ENCODE data around the gene CES1.
"Not testable (repeated sequence)": the region's sequence is repeated elsewhere in the genome, so short reads cannot be mapped to it uniquely, and the experiment has no call there.

CES1 gene

DNA sequence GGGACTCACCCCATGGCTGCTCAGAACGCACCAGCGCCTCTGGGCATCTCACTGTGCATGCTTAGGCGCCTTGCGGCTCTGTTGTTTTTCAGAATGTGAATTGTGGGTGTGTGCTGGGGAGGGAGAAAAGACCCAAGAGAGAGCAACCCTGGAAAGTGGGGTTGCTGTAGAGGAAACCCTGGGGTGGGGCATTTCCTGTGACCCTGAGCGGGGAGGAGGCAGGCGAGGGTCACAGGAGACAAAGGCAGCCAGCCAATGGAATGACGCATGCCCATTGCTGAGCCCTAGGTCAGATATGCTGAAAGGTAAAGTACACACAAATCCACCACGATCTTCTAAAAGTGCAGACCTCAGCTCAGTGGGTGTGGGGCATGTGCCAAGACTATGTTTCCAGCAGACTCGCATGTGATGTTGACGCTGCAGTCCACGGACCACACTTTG, 39.9 kb downstream of the CES1 start:
- not testable (repeated sequence) for DNase-seq (ENCODE audit: extremely low read depth in 1 of 2, low read depth in 1 of 2)

DNA sequence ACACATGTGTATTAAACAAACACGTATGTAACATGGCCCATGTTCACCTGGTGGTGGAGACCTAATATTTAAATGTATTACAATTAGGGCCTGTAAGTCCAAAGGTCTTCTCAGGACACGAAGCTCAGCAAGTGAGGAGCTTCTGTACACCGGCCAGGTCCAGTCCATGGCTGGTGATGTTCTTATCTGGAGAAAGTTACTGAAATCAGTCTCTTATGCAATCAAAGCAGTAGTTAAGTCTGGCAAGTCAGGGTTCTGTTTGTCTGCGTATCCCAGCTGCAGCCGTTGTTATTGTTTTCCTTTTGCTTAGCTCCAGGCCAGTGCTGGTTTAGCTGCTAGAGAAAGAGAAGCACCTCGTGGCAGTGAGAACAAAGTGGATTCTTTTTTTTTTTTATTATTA, 41.4 kb downstream of the CES1 start:
- not testable (repeated sequence) for DNase-seq (ENCODE audit: extremely low read depth in 1 of 2, low read depth in 1 of 2)

DNA sequence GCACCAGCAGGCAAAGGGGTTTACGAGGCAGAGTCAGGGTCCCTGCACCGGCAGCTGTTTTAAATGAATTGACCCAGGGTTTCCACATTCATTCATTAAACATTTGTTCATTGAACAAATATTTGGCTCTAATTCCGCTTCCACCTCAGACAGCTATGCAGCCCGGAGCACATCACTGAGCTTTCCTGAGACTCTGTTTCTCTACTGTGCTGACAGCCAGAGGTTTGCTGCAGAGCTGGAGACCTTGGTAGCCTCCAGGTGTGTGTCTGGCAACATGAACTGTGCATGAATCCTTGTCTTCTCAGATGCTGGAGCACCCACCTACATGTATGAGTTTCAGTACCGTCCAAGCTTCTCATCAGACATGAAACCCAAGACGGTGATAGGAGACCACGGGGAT, 42.7 kb downstream of the CES1 start:
- DNase-seq (ENCODE audit: extremely low read depth in 1 of 2, low read depth in 1 of 2), result not testable (repeated sequence)

DNA sequence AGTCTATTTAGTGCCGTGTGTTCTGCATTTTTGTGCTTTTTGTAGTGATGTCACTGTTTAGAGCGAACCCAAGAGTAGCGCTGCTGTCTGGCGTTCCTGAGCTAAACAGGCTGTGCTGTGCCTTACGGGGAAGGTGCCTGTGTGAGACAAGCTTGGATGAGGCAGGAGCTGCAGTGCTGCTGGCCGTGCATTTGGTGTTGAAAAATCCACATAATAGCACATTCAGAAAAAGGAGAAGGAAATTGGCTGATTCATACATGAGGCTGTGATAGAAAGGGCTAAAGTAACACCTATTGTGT, 50.2 kb downstream of the CES1 start:
- DNase-seq (ENCODE audit: extremely low read depth in 1 of 2, low read depth in 1 of 2), result not testable (repeated sequence)

DNA sequence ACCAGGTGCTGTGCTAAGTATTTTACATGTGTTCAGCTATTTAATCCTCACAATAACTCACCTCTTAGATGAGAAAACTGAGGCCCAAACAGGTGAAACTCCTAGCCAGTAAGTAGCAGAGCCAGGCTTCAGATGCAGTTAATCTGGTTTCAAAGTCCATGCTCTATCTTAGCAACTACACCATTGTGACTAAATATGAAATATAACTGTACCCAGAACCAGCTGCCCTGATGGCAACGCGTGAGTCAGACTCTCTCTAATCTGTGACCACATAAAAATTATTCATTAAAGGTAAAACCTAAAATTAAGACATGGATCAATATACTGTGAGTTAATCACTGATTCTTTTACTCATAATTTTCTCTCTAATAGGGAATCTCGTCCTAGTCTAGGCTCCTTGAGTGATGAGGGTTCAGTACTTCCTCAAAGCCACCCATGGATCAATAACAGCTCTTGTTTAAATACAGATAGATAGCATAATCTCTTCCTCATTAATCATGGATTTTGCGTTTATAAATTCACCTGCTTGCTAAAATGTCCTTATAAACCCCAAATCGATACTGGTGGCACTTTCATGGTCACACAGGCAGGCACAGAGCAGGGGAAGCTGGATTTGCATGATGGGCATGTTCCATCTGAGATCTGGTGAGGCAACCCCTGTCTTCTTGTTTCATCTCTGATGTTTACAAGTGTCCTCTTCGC, 50.7 kb downstream of the CES1 start:
- DNase-seq (ENCODE audit: extremely low read depth in 1 of 2, low read depth in 1 of 2), result not testable (repeated sequence)

DNA sequence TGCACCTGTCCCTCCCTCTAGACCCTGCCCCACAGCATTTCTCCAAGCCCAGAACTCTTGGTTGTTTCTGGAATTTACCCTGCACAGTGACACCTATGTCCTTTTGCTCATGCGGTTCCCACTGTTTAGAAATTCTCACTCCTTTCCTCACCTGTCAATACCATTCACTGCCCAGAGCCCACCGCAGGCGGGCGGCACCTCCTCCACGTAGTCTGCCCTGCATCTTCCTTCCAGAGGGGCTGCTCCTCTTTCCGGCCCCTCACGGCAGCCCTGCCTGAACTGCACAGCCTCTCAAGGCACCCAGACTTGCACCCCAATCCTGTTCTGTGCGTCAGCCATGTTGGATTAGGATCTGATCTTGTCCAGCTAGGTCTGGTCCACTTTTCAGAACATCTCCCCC, 51.4 kb downstream of the CES1 start:
- not testable (repeated sequence) for DNase-seq (ENCODE audit: extremely low read depth in 1 of 2, low read depth in 1 of 2)

DNA sequence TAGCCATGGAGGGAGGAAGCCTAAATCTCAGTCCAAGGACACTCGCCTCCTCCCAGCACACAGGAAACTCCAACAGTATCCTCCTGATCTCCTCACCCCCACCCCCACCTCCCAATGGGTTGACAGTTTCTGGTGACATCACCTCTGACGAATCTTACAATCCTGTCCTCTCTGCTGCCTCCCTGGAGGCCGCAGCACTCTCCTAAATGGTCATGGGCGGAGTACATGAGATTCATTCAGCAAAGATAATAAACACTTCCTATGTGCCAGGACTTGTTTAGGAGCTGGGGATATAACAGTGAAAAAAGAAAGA, 52.8 kb downstream of the CES1 start:
- DNase-seq (ENCODE audit: extremely low read depth in 1 of 2, low read depth in 1 of 2), result not testable (repeated sequence)

DNA sequence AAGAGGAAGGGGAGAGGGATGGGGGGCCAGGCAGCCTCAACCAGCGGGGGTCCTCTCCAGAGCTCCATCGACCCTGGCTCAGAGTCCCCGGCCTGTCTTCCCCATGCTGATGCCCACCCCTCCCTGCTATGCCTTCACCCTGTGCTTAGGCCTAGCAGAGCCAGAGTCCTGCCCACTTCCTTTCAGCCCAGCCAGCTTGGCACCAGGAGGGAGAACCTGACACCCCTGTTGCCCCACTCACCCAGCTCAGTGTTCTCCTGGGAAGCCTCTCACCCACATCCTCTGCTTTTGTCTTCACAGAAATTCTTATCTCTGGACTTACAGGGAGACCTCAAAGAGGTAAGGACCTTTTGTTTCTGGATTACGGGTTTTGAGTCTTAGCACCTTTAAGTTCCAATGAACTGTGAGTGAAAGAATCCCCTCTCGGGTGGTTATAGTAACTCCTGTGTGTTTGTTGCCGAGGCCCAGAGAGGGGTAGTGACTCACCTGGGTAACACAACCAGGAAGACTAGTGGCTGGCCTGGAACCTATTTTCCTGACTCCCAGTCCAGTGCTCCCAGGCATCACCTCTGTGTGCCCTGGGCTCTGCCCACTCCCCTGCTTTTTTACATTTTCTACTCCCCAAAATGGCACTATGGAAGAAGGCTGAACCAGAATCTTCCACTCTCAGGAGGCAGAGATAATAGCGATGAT, 53.3 kb downstream of the CES1 start:
- DNase-seq (ENCODE audit: extremely low read depth in 1 of 2, low read depth in 1 of 2), result no peak

DNA sequence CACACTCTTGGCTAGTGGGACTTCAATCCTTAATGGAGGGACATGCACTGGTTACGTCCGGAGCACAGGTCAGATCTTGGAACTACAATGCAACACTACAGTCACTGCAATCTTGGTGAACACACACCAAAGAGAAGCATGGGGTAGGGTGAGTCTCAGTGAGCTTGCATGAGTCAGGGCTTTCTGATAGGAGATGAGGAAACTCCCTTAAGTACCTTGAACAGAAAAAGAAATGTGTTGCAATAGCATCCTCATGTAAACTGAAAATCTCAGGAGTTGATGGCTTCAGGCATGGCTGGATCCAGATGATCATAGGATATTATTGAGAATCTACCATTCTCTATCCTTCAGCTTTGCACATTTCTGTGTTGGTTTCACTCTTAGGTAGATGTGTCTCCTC, 54.1 kb downstream of the CES1 start:
- no peak for DNase-seq (ENCODE audit: extremely low read depth in 1 of 2, low read depth in 1 of 2)

DNA sequence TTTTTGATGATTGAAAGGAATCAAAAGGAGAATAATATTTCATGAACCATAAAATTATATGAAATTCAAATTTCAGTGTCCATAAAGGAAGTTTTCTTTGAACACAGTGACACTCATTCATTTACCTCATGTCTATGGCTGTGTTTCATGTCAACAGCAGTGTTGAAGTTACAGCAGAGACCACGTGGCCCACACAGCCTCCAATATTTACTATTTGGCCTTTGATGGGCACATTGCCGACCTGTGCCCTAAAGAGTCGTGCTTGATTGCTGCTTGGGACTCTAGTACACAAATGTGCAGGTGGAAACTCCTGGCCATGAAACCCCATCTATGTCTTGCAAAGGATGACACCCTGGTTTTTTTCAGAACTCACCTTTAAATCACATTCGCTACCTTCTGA, 57.0 kb downstream of the CES1 start:
- DNase-seq (ENCODE audit: extremely low read depth in 1 of 2, low read depth in 1 of 2), result no peak

DNA sequence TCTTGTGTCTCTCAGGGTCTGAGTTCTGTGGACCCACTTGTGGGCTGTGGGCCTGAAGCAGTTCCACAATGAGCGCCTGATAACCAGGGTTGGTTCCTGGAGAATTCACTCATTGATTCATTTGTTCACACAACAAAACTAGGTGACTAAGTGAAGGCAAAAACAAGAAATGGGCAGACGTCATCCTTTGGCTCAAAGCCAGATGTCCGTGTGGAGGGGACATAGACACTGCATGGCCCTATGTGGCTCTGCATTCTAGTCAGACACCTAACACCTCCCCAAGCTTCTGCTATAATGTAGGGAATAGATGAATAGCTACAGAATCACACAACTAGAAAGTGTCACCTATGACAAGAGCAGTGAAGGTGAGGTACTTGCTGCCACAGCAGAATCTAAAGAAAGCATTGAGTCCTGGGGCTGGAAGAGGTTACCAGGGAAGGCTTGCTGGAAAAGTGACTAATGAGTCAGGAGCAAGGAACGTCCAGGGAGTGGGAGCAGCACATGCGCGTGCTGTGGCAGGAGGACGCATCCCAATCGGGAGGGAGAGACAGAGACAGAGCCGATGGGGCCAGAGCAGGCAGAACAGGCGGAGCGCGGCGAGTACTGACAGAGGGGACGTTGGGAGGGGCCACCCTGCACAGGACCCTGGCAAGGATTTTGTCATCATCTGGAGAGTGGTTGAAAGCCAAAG, 58.9 kb downstream of the CES1 start:
- DNase-seq (ENCODE audit: extremely low read depth in 1 of 2, low read depth in 1 of 2), result no peak

DNA sequence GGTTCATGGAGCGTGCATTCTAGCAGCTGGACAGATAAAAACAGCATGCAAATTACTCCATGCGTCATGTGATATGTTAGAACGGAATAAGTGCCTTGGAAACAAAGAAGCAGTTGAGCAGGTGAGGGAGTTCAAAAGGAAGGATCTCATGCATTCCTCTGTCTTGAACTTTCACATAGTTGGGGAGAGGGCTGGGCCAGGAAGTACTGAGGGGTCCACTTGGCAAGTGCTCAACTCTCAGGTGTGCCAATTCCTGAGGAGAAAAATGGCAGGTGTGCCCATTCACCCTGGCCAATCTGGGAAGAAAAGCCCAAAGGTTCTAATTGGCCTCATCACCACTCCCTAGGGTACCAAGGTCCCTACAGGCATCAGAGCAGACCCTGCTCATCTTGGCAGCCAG, 67.7 kb downstream of the CES1 start:
- no peak for DNase-seq (ENCODE audit: extremely low read depth in 1 of 2, low read depth in 1 of 2)

DNA sequence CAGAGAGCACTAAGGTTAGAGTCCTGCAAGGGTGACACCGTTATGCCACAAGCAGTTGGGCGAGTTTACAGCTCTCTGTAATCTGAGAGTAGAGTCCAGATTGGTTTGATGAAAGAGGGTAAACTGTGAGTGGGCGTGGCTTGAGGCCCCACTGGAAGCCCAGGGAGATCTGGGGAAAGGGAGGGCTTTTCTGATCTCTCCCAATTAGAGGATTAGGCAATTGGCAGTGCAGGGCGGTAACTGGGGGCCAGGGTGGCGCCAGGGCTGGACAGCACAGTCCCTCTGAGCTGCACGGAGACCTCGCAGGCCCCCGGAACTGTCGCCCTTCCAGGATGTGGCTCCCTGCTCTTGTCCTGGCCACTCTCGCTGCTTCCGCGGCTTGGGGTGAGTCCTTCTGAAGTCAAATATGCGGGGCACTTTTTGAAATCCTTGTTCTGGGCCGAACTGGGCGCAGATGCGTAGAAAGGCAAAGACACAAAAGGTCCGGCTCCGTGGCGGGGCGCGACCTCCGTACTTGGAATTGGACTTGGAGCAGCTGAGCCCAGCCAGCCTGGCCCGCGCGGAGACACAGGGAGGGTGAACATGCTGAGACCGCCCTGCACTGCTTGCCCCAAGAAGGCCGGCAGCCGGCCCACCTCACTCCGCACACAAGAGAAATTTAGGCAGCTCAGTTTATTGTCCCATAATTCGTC, 72.4 kb downstream of the CES1 start:
- no peak for DNase-seq (ENCODE audit: extremely low read depth in 1 of 2, low read depth in 1 of 2)

DNA sequence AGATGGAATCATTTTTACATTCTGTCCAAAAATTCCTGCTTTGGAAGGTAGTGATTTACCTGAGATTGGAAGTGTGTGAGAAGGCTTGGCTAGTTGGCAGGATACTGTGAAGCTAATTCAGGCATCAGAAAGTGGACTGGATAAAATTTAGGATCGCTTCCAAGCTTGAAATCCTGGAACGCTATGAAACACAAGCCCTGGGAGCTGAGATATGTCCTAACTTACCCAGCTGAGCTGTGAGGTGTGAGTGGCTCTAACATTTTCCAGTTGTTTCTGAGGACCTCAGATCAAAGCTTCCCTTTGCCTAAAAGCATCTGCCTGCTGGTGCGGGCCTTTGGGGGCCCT, 73.0 kb downstream of the CES1 start:
- not testable (repeated sequence) for DNase-seq (ENCODE audit: extremely low read depth in 1 of 2, low read depth in 1 of 2)

DNA sequence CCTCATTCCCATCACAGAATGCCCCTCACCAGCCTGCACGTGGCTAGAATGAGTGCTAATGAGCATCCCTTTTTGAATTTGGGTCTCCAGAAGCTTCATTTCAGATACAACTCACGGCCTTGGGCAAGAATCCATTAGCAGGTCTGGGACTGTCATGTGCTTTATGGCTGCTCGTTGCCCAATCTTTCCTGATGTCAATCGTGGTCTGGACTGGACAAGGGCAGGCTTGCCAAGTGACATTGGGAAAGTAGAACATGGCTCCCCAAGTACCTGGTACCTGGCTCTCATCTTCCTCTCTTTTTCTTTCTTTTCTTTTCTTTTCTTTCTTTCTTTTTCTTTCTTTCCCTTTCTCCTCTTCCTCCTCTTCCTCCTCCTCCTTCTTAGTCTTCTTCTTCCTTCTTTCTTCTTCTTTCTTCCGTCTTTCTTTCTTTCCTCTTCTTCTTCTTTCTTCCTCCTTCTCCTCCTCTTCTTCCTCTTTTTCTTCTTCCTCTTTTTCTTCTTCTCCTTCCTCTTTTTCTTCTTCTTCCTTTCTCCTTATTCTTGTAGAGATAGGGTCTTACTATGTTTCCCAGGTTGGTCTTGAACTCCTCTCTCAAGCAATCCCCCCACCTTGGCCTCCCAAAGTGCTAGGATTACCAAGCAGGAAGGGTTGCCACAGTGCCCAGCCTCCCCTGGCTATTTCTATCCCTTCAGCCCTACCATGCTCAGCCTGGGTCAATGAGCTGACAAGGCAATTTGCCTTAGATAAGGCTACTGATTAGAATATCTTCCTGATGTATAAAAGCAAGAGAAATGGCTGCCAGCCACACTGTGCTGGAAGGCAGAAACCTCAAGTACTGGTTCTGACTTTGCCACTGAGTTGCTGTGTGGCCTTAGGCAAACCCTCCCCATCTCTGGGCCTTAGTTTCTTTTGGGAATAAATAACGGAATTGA, 75.0 kb downstream of the CES1 start:
- not testable (repeated sequence) for DNase-seq (ENCODE audit: extremely low read depth in 1 of 2, low read depth in 1 of 2)

DNA sequence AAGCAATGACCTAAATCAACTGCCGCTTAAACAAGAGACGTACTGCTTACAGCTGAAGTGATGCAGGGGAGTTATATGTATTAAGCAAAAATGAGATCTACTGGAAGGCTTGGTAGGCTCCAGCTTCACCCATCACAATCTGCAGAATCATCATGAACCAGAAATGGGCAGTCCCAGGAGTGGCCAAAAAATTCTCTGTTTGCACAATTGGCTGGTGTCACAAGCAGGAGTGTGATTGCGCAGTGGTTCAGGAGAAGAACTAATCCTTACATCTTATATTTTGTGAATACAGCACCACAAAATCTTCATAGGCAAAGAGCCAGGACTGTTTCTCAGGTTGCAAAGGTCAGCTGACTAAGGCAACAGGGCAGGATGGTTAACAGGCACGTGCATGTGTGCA, 75.9 kb downstream of the CES1 start:
- DNase-seq (ENCODE audit: extremely low read depth in 1 of 2, low read depth in 1 of 2), result no peak

DNA sequence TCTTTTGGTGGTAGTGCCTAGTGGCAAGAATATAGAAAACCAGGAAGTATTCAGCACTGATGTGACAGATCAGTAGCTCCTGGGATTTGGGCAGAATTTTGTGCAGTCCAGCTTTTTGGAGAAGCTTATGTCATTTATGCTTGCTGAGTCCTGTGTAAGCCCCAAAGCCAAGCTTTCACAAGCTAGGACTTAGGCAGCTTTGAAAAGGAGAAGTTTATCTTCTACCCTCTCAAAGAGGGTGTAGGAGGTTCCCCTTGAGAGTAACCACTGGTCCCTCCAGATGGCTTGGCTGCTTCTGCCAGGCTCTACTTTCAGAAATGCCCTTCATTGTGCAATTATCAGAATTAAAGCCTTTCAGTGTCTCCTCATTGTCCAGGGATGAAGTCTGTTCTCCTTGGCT, 78.8 kb downstream of the CES1 start:
- no peak for DNase-seq (ENCODE audit: extremely low read depth in 1 of 2, low read depth in 1 of 2)

DNA sequence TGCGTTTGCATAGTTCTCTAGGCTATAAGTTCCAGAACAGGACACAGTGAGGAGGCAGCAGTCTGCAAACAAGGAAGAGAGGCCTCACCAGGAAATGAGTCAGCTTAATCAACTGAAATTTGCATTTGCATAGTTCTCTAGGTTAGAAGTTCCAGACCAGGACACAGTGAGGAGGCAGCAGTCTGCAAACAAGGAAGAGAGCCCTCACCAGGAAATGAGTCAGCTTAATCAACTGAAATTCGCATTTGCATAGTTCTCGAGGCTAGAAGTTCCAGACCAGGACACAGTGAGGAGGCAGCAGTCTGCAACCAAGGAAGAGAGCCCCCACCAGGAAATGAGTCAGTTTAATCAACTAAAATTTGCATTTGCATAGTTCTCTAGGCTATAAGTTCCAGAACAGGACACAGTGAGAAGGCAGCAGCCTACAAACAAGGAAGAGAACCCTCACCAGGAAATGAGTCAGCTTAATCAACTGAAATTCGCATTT, 79.7 kb downstream of the CES1 start:
- not testable (repeated sequence) for DNase-seq (ENCODE audit: extremely low read depth in 1 of 2, low read depth in 1 of 2)
